ENCODE measurements around the gene MEIOSIN. TPM values are rescaled to one million over a fixed set of nuclear protein-coding genes. Genes with fewer than 3 reads are reported as not detected.
A peak's percentile ranks its signal among the peaks of the same experiment; 100 is the strongest.
"Not testable (repeated sequence)": the region's sequence is repeated elsewhere in the genome, so short reads cannot be mapped to it uniquely, and the experiment has no call there.

The MEIOSIN gene
- total RNA-seq, 2 experiments from 2014 or later, result not detected

DNA sequence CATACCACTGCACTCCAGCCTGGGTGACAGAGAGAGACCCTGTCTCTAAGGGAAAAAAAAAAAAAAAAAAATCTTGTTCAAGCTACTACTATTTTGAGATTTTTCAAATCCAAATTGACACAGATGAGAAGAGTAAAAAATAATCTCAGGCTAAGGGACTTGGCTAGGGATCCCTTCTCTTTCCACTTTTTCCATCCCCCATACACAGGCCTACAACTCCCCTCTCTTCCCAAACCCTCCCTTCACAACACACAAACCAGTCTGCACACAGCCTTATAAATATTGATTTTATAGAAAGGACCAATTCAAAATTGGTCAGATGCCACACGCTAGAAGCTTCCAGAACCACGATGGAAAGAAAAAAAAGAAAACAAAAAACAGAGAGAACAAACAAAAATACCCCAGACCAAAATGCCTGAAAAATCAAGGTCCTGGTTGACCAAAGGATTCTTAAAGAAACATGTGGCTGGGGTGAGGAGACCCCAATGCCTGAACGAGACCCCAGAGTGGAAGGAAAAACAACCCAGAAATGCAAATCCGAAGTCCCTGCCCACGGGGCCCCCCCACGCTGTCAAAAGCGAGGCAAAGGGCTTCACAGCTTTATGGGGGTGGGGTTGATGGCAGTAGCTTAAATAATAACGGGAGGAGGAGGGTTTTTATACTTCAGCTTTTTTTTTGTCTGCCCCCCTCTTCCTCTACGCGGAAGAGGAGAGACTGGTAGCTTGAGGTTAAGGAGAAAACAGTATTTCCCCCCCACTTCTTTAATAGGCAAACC, 22.7 kb upstream of the MEIOSIN start:
- ChIA-PET CTCF (interaction anchor here (1.8 kb wide), 1 partner anchor 17 kb away, joined by 9 read pairs; the partner anchor contains the start of gene QPCTL), POLR2A (interaction anchor here (0.5 to 1.0 kb wide), 2 partner anchors 18 to 901 kb away, joined by 3 to 4 read pairs; partner anchors contain the start of genes QPCTL and SNRPD2)
- Mint-ChIP-seq H3K4me3 (no peak overlapping the region), H3K27me3 (ENCODE audit: low read depth) (no peaks in the 10 kb centered on the region), H3K27ac (no peak overlapping the region), H3K9me3 (ENCODE audit: insufficient read depth) (no peaks in the 10 kb centered on the region), H3K36me3 (ENCODE audit: low read depth) (peaks cover 23% of the 10 kb centered on the region), H3K4me1 (ENCODE audit: low read depth) (peaks cover 9% of the 10 kb centered on the region)
- ATAC-seq (no peak), DNase-seq (no peak)

DNA sequence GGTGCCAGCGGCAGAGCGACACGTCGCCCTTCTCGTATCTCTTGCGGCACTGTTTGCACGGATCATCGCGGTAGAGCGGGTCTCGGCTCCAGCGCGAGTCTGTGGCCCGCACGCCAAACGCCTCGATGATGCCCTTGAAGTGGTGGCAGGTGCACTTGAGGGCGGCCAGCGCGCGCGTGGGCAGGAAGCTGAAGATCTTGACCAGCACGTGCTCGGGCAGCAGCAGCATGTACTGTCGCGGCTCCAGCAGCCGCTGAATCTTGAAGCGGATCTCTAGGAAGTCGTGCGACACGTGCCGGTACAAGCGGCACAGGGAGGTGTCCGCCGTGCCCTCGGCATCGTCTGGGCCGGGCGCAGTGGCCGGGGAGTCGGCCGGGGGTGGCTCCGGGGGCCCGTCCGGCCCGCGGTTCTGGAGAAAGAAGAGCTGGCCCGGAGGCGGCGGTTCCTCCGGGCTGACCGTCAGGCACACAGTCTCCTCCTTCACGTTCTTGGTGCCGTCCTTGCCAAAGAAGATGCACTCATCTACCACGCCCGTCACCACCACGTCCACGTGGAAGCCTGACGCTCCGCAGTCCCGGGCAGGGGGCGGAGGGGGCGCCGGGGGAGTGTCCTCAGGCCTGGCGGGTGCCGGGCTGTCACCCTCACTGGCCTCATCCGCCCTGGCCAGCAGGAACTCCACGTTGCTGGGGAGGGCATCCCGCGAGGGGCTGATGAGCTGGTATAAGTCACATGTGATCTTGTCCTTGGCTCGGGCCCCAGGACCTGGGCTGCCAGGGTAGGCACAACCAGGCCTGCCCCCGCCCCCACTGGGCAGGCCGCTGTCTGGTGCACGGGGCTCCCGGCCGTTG, 21.2 kb upstream of the MEIOSIN start:
- ChIA-PET POLR2A (no interaction called here), CTCF (interaction anchor here (1.8 kb wide), 1 partner anchor 19 kb away, joined by 9 read pairs; the partner anchor contains the start of gene QPCTL)
- DNase-seq (no peak), ATAC-seq (no peak)
- Mint-ChIP-seq H3K4me3 (no peak overlapping the region), H3K27me3 (ENCODE audit: low read depth) (no peaks in the 10 kb centered on the region), H3K4me1 (ENCODE audit: low read depth) (peaks cover 20% of the 10 kb centered on the region), H3K36me3 (ENCODE audit: low read depth) (peaks cover 23% of the 10 kb centered on the region), H3K9me3 (ENCODE audit: insufficient read depth) (no peaks in the 10 kb centered on the region), H3K27ac (no peak overlapping the region)

DNA sequence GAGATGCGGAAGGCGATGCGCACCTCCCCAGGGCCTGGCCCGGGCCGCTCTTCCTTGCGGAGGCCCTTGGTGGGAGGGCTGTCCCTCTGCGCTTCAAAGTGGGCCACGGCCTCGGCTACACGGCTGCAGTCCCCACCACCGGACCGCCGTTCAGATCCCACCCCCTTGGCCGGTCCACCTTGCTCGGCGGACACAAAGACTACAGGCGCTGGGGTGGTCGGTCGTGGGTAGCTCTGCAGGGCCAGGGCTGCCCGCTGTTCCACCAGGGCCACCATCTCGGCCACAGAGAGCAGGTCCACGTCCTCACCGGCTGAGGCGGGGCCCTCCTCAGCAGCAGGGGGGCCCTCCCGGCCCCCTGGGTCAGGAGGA, 20.6 kb upstream of the MEIOSIN start:
- no peaks in the 10 kb centered on the region for H3K9me3 Mint-ChIP-seq (ENCODE audit: insufficient read depth)
- peaks cover 23% of the 10 kb centered on the region for H3K36me3 Mint-ChIP-seq (ENCODE audit: low read depth)
- CTCF ChIA-PET, result no interaction called here
- no peak overlapping the region for H3K4me3 Mint-ChIP-seq
- DNase-seq, result no peak
- no peak overlapping the region for H3K27ac Mint-ChIP-seq
- peaks cover 20% of the 10 kb centered on the region for H3K4me1 Mint-ChIP-seq (ENCODE audit: low read depth)
- H3K27me3 Mint-ChIP-seq (ENCODE audit: low read depth), result no peaks in the 10 kb centered on the region
- POLR2A ChIA-PET, result no interaction called here
- no peak for ATAC-seq

DNA sequence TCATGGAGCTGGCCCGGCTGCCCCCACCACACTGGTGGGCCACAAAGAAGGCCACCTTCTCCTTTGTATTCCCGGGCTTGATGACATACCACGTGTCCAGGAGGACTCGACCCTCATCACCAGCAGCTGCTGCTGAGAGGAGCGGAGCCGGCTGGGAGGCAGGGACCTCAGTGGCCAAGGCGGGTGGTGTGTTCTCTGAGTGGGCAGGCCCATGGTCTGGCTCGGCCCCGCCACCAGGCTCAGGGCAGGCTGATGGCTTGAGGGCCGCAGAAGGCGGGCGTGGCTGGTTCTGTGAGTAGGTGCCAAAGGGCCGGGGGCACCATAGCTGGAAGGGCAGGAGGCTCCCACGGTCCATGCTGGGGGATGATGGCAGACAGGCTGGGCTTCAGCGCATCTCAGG, 20.1 kb upstream of the MEIOSIN start:
- H3K4me3 Mint-ChIP-seq, result no peak overlapping the region
- H3K27me3 Mint-ChIP-seq (ENCODE audit: low read depth), result no peaks in the 10 kb centered on the region
- peaks cover 26% of the 10 kb centered on the region for H3K36me3 Mint-ChIP-seq (ENCODE audit: low read depth)
- DNase-seq (no peak), ATAC-seq (no peak)
- CTCF ChIA-PET, result interaction anchor here (6.1 kb wide), 1 partner anchor 21 kb away, joined by 101 read pairs; the partner anchor contains the start of genes QPCTL and SNRPD2
- H3K9me3 Mint-ChIP-seq (ENCODE audit: insufficient read depth), result no peaks in the 10 kb centered on the region
- peaks cover 24% of the 10 kb centered on the region for H3K4me1 Mint-ChIP-seq (ENCODE audit: low read depth)
- POLR2A ChIA-PET, result no interaction called here
- H3K27ac Mint-ChIP-seq, result no peak overlapping the region

DNA sequence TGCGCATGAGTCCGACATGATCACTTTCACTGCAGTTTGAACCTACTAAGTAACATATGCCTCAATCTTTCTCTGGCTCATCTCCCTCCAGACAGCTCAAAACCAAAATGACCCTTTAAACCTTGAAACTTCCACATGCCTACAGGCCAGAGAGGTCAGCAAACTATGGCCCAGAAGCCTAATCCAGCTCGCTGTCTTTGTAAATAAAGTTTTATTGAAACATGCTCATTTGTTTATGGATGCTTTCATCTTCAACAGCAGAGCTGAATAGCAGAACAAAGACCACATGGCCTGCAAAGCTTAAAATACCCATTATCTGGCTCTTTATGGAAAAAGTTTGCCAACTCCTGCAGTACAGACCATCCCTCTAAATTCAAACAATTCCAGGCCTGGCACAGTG, 18.1 kb upstream of the MEIOSIN start:
- DNase-seq (no peak), ATAC-seq (no peak)
- POLR2A ChIA-PET, result no interaction called here
- CTCF ChIA-PET, result interaction anchor here (1.5 to 6.1 kb wide), 2 partner anchors 15 to 23 kb away, joined by 4 to 101 read pairs; partner anchors contain the start of genes FBXO46, QPCTL and SNRPD2
- Mint-ChIP-seq H3K4me3 (no peak overlapping the region), H3K27me3 (ENCODE audit: low read depth) (no peaks in the 10 kb centered on the region), H3K9me3 (ENCODE audit: insufficient read depth) (no peaks in the 10 kb centered on the region), H3K27ac (no peak overlapping the region), H3K36me3 (ENCODE audit: low read depth) (peaks cover 37% of the 10 kb centered on the region), H3K4me1 (ENCODE audit: low read depth) (peaks cover 36% of the 10 kb centered on the region)

DNA sequence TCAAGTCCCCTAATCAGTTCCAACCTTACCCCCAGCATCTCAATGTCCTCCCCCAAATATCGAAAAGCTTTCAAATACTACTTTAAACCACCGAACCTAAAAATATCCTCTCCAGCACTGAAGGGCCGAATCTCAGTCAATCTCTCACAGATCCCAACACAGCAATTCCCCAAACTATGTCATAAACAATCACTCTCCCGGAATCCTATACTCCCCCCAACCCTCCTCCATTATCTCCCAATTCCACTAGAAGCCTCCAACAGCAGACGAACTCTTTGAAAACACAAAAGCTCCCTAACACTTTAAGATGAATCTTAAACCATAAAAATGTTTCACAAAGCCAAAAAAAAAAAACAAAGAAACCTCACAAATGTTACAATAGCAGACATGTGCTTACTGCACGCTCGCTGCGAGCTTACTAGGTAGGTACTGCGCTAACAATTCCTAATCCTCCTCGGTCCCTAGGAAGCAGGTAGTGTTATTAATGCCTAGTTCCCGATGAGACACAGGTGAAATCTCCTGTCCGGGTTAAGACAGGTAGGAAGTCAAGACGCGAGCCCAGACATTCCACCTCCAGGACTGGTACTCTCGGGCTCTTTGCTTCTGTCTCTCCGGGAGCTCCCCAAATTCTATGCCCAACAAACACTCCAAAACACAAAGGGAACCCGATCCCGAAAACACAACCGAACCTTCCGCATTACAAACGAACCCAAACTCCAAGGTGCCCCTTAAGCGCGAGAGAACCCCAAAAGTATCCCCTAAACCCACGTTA, 16.7 kb upstream of the MEIOSIN start:
- no peaks in the 10 kb centered on the region for H3K9me3 Mint-ChIP-seq (ENCODE audit: insufficient read depth)
- POLR2A ChIA-PET, result interaction anchor here (0.6 to 3.4 kb wide), 12 partner anchors 10 to 146 kb away, joined by 3 to 22 read pairs (median 4); partner anchors contain the start of genes FBXO46, QPCTL, SIX5 and SNRPD2
- H3K27ac Mint-ChIP-seq, result peak overlapping the region; percentile 89
- no peak for DNase-seq
- H3K4me1 Mint-ChIP-seq (ENCODE audit: low read depth), result peaks cover 36% of the 10 kb centered on the region
- CTCF ChIA-PET, result interaction anchor here (0.8 to 6.1 kb wide), 17 partner anchors 9 to 238 kb away, joined by 3 to 101 read pairs (median 4); partner anchors contain the start of genes DMWD, FBXO46, QPCTL and SIX5
- peak overlapping the region; percentile 93 for H3K4me3 Mint-ChIP-seq
- H3K27me3 Mint-ChIP-seq (ENCODE audit: low read depth), result no peaks in the 10 kb centered on the region
- ATAC-seq, result no peak
- peaks cover 36% of the 10 kb centered on the region for H3K36me3 Mint-ChIP-seq (ENCODE audit: low read depth)

DNA sequence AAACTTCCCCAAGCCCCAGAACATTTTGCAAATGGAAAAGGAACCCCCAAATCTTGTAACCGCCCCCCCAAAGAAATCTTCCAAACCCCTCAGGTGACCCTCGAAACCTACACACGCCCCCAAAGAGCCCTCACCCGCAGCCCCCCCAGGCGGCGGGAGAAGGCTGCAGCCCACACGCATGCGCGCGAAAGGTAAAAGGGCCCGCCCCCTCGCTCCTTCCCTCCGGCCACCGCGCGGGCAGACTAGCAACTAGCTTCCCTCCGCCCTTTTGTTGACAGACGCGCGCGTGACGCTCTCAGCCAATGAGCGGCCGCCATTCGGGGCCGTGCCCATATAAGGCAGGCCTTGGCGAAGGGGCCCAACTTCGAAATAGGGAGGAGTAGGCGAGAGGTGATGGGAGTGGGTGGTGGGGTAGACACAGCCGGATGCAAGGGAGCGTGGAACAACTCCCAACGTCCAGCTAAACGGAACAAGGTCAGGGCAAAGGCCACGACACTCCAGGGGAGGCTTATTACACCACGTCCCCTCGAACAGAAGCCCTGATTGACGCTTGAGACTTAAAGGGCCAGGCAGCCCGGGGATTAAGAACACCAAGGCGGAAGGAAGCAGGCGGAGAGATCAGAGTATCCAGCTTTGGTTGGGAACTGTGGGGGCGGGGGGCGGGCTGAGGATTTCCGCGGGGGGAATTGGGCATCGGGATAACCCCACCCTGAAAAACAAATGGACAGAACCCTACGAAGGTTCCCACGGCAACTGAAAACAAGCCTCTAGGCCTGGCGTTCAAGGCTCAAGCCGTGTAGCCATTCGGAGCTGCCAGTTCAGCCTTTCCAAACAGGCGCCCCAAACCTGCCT, 15.9 kb upstream of the MEIOSIN start:
- Mint-ChIP-seq H3K4me3 (peak overlapping the region; percentile 93), H3K27me3 (ENCODE audit: low read depth) (no peaks in the 10 kb centered on the region), H3K9me3 (ENCODE audit: insufficient read depth) (no peaks in the 10 kb centered on the region), H3K4me1 (ENCODE audit: low read depth) (peaks cover 38% of the 10 kb centered on the region), H3K27ac (peak overlapping the region; percentile 89), H3K36me3 (ENCODE audit: low read depth) (peaks cover 36% of the 10 kb centered on the region)
- DNase-seq (peak; percentile 99), ATAC-seq (peak; percentile 99)
- ChIA-PET CTCF (interaction anchor here (0.6 to 6.1 kb wide), 16 partner anchors 13 to 239 kb away, joined by 3 to 101 read pairs (median 4); partner anchors contain the start of genes DMWD, FBXO46, QPCTL and SIX5), POLR2A (interaction anchor here (0.6 to 3.4 kb wide), 13 partner anchors 9 to 634 kb away, joined by 3 to 22 read pairs (median 4); partner anchors contain the start of genes FBXO46, QPCTL, SIX5 and SNRPD2)

DNA sequence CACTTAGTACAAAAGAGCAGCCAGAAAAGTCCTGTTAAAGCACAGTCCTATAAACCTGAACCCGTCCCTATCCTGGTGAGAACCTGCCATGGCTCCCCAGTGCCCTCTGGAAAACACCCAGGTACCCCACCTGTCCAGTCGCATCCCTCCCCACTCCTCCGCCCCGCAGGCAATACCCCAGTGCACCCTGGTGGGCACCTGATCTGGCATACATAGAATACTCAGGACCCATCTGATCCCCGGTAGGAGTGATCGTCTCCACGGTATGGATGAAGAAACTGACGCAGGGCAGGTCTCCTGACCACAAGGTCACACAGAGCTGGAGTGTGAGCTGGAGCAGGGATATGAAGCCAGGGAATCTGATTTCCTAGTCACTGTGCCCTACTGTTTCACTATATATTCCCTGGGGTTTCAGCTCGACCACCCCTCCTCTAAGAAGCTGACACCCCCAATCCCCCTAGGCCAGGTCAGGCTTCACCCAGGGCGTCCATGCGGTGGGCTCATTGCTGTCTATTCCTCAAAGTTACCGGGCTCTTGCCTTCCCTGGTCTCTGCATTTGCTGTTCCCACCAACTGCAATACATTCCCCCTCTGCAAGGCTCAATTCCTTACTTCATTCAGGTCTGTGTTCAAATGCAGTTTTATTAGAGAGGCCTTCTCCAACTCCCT, 15.1 kb upstream of the MEIOSIN start:
- peaks cover 38% of the 10 kb centered on the region for H3K4me1 Mint-ChIP-seq (ENCODE audit: low read depth)
- no peaks in the 10 kb centered on the region for H3K9me3 Mint-ChIP-seq (ENCODE audit: insufficient read depth)
- POLR2A ChIA-PET, result interaction anchor here (1.0 to 3.4 kb wide), 6 partner anchors 8 to 145 kb away, joined by 3 to 22 read pairs (median 8); partner anchors contain the start of genes FBXO46, QPCTL, SIX5 and SNRPD2
- ATAC-seq, result no peak
- H3K4me3 Mint-ChIP-seq, result peak overlapping the region; percentile 93
- peak overlapping the region; percentile 89 for H3K27ac Mint-ChIP-seq
- H3K27me3 Mint-ChIP-seq (ENCODE audit: low read depth), result no peaks in the 10 kb centered on the region
- CTCF ChIA-PET, result interaction anchor here (0.5 to 6.1 kb wide), 9 partner anchors 12 to 1450 kb away, joined by 3 to 101 read pairs (median 5); partner anchors contain the start of genes FBXO46, QPCTL, SIX5 and SNRPD2
- DNase-seq, result no peak
- peaks cover 36% of the 10 kb centered on the region for H3K36me3 Mint-ChIP-seq (ENCODE audit: low read depth)

DNA sequence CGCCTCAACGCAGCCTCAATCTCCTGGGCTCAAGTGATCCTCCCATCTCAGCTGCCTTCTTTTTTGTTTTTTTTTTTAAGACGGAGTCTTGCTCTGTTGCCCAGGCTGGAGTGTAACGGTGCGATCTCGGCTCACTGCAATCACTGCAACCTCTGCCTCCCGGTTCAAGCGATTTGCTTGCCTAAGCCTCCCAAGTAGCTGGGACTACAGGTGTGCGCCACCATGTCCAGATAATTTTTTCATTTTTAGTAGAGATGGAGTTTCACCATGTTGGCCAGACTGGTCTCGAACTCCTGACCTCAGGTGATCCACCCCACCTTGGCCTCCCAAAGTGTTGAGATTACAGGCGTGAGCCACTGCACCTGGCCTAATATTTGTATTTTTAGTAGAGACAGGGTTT, 13.2 kb upstream of the MEIOSIN start:
- DNase-seq; H3K9me3 Mint-ChIP-seq (ENCODE audit: insufficient read depth); ATAC-seq; H3K27ac Mint-ChIP-seq; H3K27me3 Mint-ChIP-seq (ENCODE audit: low read depth); H3K4me3 Mint-ChIP-seq: not testable (repeated sequence)
- POLR2A ChIA-PET, result interaction anchor here (1.1 kb wide), 1 partner anchor 11 kb away, joined by 3 read pairs; no protein-coding TSS in a partner anchor
- H3K4me1 Mint-ChIP-seq (ENCODE audit: low read depth), result peaks cover 38% of the 10 kb centered on the region
- CTCF ChIA-PET, result interaction anchor here (0.8 to 2.1 kb wide), 2 partner anchors 27 to 50 kb away, joined by 5 to 9 read pairs; partner anchors contain the start of genes QPCTL, SIX5 and SNRPD2
- H3K36me3 Mint-ChIP-seq (ENCODE audit: low read depth), result peaks cover 43% of the 10 kb centered on the region

DNA sequence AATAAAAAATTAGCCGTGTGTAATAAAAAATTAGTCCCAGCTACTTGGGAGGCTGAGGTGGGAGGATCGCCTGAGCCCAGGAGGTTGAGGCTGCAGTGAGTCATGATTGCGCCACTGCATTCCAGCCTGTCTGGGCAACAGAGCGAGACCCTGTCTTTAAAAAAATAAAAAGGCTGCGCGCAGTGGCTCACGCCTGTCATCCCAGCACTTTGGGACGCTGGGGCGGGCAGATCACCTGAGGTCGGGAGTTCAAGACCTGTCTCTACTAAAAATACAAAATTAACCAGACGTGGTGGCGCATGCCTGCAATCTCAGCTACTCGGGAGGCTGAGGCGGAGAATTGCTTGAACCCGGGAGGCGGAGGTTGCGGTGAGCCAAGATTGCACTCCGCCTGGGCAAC, 4.6 kb upstream of the MEIOSIN start:
- CTCF ChIA-PET, result interaction anchor here (0.7 kb wide), 1 partner anchor 315 kb away, joined by 3 read pairs; no protein-coding TSS in a partner anchor
- H3K27ac Mint-ChIP-seq; H3K36me3 Mint-ChIP-seq (ENCODE audit: low read depth); POLR2A ChIA-PET; DNase-seq; H3K9me3 Mint-ChIP-seq (ENCODE audit: insufficient read depth); H3K27me3 Mint-ChIP-seq (ENCODE audit: low read depth); H3K4me3 Mint-ChIP-seq; ATAC-seq: not testable (repeated sequence)
- peaks cover 29% of the 10 kb centered on the region for H3K4me1 Mint-ChIP-seq (ENCODE audit: low read depth)
